Type B pancreatic cell (in vitro differentiated cells): ENCODE measurements around the gene SLC9C2. TPM values are rescaled to one million over a fixed set of nuclear protein-coding genes. Genes with fewer than 3 reads are reported as not detected.

ENCODE experiments used
- DNase-seq: peaks from one replicate; pipeline ENCODE4 v3.0.0; 2021; ENCODE audit warnings: mixed read lengths; ENCODE audit not compliant: unreplicated experiment; ENCODE audit errors: extremely low spot score
- H3K27ac Mint-ChIP-seq: 2 replicates; pipeline ENCODE4 v1.8.0; 2021; ENCODE audit warnings: mild to moderate bottlenecking, mixed read lengths
- H3K27me3 Mint-ChIP-seq: 2 replicates; pipeline ENCODE4 v1.8.0; 2021; ENCODE audit warnings: mixed read lengths
- H3K36me3 Mint-ChIP-seq: 2 replicates; pipeline ENCODE4 v1.8.0; 2021; ENCODE audit warnings: mixed read lengths
- H3K4me1 Mint-ChIP-seq: one replicate; pipeline ENCODE4 v1.8.0; 2021; ENCODE audit warnings: mixed read lengths; ENCODE audit not compliant: unreplicated experiment
- H3K4me3 Mint-ChIP-seq: 2 replicates; pipeline ENCODE4 v1.8.0; 2021; ENCODE audit warnings: mild to moderate bottlenecking, mixed read lengths
- H3K9me3 Mint-ChIP-seq: 2 replicates; pipeline ENCODE4 v1.8.0; 2021; ENCODE audit warnings: mixed read lengths
- total RNA-seq: library from RNA; stranded (reverse); gene quantifications from 2 replicates; pipeline ENCODE4 v1.2.1, GENCODE V29; 2021; ENCODE audit warnings: low replicate concordance
- TF ChIP-seq, protein P1 (sequence below): fragments of 200-600 bp; sonication (generic); conservative IDR thresholded peaks from 2 replicates; pipeline ENCODE4 v1.5.0; 2021; ENCODE audit warnings: antibody characterized with exemption, mild to moderate bottlenecking

The SLC9C2 gene
- total RNA-seq, 1 donor from 2014 or later: 0.60 TPM

DNA sequence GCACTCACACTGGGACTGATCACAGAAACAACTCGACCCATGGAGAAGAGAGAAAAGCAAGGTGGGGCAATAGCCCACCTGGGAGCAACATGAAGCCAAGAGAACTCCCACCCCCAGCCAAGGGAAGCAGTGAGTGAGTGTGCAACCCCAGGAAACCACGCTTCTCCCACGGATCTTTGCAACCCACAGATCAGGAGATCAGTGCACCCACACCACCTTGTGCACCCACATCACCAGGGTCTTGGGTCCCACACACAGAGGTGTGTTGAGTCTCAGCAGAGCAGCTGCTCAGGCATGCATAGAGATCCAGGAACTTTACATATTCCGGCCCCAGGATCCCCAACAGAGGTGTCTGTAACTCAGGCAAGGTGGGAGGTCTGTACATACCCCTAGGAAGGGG lies 143.0 kb downstream of the SLC9C2 start:
- TF ChIP-seq, protein P1, sequence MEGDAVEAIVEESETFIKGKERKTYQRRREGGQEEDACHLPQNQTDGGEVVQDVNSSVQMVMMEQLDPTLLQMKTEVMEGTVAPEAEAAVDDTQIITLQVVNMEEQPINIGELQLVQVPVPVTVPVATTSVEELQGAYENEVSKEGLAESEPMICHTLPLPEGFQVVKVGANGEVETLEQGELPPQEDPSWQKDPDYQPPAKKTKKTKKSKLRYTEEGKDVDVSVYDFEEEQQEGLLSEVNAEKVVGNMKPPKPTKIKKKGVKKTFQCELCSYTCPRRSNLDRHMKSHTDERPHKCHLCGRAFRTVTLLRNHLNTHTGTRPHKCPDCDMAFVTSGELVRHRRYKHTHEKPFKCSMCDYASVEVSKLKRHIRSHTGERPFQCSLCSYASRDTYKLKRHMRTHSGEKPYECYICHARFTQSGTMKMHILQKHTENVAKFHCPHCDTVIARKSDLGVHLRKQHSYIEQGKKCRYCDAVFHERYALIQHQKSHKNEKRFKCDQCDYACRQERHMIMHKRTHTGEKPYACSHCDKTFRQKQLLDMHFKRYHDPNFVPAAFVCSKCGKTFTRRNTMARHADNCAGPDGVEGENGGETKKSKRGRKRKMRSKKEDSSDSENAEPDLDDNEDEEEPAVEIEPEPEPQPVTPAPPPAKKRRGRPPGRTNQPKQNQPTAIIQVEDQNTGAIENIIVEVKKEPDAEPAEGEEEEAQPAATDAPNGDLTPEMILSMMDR: no peak
- H3K4me1 Mint-ChIP-seq: no peaks in the 10 kb centered on the region
- no peak for DNase-seq
- H3K27ac Mint-ChIP-seq: no peak overlapping the region
- peaks cover 28% of the 10 kb centered on the region for H3K36me3 Mint-ChIP-seq
- no peak overlapping the region for H3K4me3 Mint-ChIP-seq
- no peaks in the 10 kb centered on the region for H3K27me3 Mint-ChIP-seq
- no peaks in the 10 kb centered on the region for H3K9me3 Mint-ChIP-seq

DNA sequence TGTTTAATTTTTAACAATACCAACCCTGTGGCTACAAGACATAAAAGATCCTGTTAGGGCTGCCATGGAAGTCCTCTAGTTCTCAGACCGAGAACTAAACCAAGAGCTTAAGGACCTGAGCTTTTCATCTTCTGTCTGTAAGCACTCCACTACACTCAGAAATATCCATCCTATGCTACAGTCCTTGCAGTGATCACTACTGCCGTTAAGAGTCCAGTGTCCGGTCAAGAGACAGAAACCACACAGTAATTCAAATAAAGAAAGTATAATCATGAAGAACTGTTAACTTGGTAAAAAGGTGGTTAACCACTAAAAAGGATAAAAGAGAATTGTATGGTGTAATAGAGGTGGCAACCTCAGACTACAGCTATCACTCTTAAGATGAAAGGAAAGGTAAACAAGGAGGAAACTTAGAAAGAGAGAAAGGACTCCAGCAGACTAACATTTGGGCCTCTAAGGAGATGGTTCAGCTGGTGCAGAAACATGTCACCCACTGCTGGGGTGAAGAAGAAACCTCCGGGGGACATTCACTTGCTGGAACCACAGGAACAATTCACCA lies 147.8 kb downstream of the SLC9C2 start:
- TF ChIP-seq, protein P1: no peak
- Mint-ChIP-seq H3K27me3 (no peaks in the 10 kb centered on the region), H3K4me3 (no peak overlapping the region)

DNA sequence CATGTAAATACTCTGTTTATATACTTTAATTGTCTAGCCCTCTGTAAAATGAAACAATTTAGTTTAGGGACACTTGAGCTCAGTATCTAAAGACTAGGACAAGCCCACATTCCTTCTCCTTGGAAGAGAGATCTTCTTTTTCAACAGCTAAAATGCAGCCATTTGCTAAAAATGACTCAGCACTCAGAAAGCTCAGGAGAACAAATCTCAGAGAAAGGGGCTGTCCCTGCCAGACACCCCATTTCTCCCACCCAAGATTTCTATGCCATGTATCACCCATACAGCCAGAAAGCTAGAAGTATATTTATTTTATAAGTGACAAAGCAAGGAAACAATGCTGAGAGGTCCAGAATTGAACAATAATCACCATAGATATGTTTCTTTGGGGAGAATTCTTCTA lies 148.9 kb downstream of the SLC9C2 start:
- Mint-ChIP-seq H3K4me3 (no peak overlapping the region), H3K36me3 (peaks cover 7% of the 10 kb centered on the region), H3K4me1 (no peaks in the 10 kb centered on the region), H3K27me3 (no peaks in the 10 kb centered on the region), H3K27ac (peak overlapping the region; percentile 70), H3K9me3 (no peaks in the 10 kb centered on the region)
- TF ChIP-seq, protein P1: no peak
- DNase-seq: no peak

More for the DNA sequence above, 147.8 kb downstream of the SLC9C2 start:
- Mint-ChIP-seq H3K27ac (no peak overlapping the region), H3K9me3 (no peaks in the 10 kb centered on the region), H3K4me1 (no peaks in the 10 kb centered on the region), H3K36me3 (peaks cover 7% of the 10 kb centered on the region)
- no peak for DNase-seq

DNA sequence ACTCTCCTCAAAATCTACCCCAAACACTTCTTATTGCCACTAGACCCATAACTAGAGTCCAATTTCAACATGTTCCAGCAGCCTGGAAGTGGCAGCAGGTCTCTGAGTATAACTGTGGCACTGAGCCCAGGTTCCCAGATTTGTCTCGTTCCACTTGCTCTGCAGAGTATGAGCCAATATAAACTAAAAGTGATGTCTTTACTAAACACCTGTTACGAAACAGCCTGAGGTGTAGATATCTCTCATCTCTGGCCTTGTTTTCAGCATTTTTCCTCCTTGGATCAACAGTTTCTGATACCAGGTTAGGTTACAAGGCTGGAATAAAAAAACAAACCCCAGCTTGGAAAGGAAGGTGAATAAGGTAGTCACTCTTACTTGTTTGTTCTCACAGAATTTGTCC lies 150.9 kb downstream of the SLC9C2 start:
- TF ChIP-seq, protein P1: no peak
- Mint-ChIP-seq H3K4me3 (no peak overlapping the region), H3K36me3 (peaks cover 11% of the 10 kb centered on the region), H3K27ac (no peak overlapping the region), H3K4me1 (no peaks in the 10 kb centered on the region), H3K27me3 (no peaks in the 10 kb centered on the region), H3K9me3 (peaks cover under 1% of the 10 kb centered on the region)
- no peak for DNase-seq

Other genes starting within 250 kb of the SLC9C2 start
- 333 and 411 TPM in 2 replicates for gene PRDX6, start 125.7 kb downstream of the SLC9C2 start, total RNA-seq
- not detected in 2 replicates for gene TEX50, start 32.3 kb upstream of the SLC9C2 start, total RNA-seq
- 0.50 and 3.1 TPM in 2 replicates for gene ANKRD45, start 66.8 kb upstream of the SLC9C2 start, total RNA-seq
- 22.8 and 23.6 TPM in 2 replicates for gene KLHL20, start 111.9 kb upstream of the SLC9C2 start, total RNA-seq
- 23.6 and 28.2 TPM in 2 replicates for gene DARS2, start 221.6 kb upstream of the SLC9C2 start, total RNA-seq
- 11.5 and 14.1 TPM in 2 replicates for gene CENPL, start 221.8 kb upstream of the SLC9C2 start, total RNA-seq